ENCODE measurements around the gene NKD1. TPM values are rescaled to one million over a fixed set of nuclear protein-coding genes. Genes with fewer than 3 reads are reported as not detected.

Gene NKD1
- total and polyA plus RNA-seq, 2 donors from 2014 or later, result 1.1 to 9.9 TPM

- Histone ChIP-seq H3K9ac (ENCODE audit: low read length in 3 of 3) (no peak overlapping the region), H3K9me3 (ENCODE audit: control insufficient read depth in 2 of 3, insufficient read depth in 1 of 3, low read length in 3 of 3) (no peaks in the 10 kb centered on the region), H3K27me3 (ENCODE audit: control insufficient read depth, insufficient read depth, low read length) (no peaks in the 10 kb centered on the region), H3K4me3 (ENCODE audit: low read length in 3 of 3) (peak overlapping the region in 2 of 3 donors; percentile 21 to 30), H3K4me1 (ENCODE audit: control insufficient read depth in 2 of 3, insufficient read depth in 2 of 3, low read depth in 1 of 3, low read length in 3 of 3) (no peaks in the 10 kb centered on the region), H3K36me3 (ENCODE audit: control insufficient read depth in 2 of 3, insufficient read depth in 3 of 3, low read length in 3 of 3) (no peaks in the 10 kb centered on the region), H3K27ac (ENCODE audit: low read depth in 2 of 2, low read length in 2 of 2) (no peak overlapping the region)
- DNase-seq (no peak), FAIRE-seq (no peak)
- intact Hi-C loops (cut with DNase I), result no loop called here
- TF ChIP-seq CTCF (IDR thresholded peaks at IDR 0.05; ENCODE audit: borderline replicate concordance, extremely low read depth, insufficient read depth), result no peak
Measured at GRCh38 chr16:50549561-50549915, 1.3 kb downstream of the NKD1 start.

- FAIRE-seq (no peak), DNase-seq (no peak)
- TF ChIP-seq CTCF (IDR thresholded peaks at IDR 0.05; ENCODE audit: borderline replicate concordance, extremely low read depth, insufficient read depth), result no peak
- Histone ChIP-seq H3K4me3 (ENCODE audit: low read length in 3 of 3) (peak overlapping the region in 2 of 3 donors; percentile 21 to 30), H3K9me3 (ENCODE audit: control insufficient read depth in 2 of 3, insufficient read depth in 1 of 3, low read length in 3 of 3) (no peaks in the 10 kb centered on the region), H3K27ac (ENCODE audit: low read depth in 2 of 2, low read length in 2 of 2) (no peak overlapping the region), H3K27me3 (ENCODE audit: control insufficient read depth, insufficient read depth, low read length) (no peaks in the 10 kb centered on the region), H3K4me1 (ENCODE audit: control insufficient read depth in 2 of 3, insufficient read depth in 2 of 3, low read depth in 1 of 3, low read length in 3 of 3) (no peaks in the 10 kb centered on the region), H3K36me3 (ENCODE audit: control insufficient read depth in 2 of 3, insufficient read depth in 3 of 3, low read length in 3 of 3) (no peaks in the 10 kb centered on the region), H3K9ac (ENCODE audit: low read length in 3 of 3) (no peak overlapping the region)
- intact Hi-C loops (cut with DNase I), result no loop called here
Measured at GRCh38 chr16:50550035-50550434, 1.8 kb downstream of the NKD1 start.

- DNase-seq (peak in 3 of 5 donors; percentile 24 to 61 (median 32)), FAIRE-seq (no peak)
- Histone ChIP-seq H3K4me1 (ENCODE audit: control insufficient read depth in 2 of 3, insufficient read depth in 2 of 3, low read depth in 1 of 3, low read length in 3 of 3) (no peaks in the 10 kb centered on the region), H3K36me3 (ENCODE audit: control insufficient read depth in 2 of 3, insufficient read depth in 3 of 3, low read length in 3 of 3) (no peaks in the 10 kb centered on the region), H3K27ac (ENCODE audit: low read depth in 2 of 2, low read length in 2 of 2) (no peak overlapping the region), H3K9ac (ENCODE audit: low read length in 3 of 3) (no peak overlapping the region), H3K9me3 (ENCODE audit: control insufficient read depth in 2 of 3, insufficient read depth in 1 of 3, low read length in 3 of 3) (no peaks in the 10 kb centered on the region), H3K27me3 (ENCODE audit: control insufficient read depth, insufficient read depth, low read length) (no peaks in the 10 kb centered on the region), H3K4me3 (ENCODE audit: low read length in 3 of 3) (no peak overlapping the region)
- intact Hi-C loops (cut with DNase I), result no loop called here
- no peak for TF ChIP-seq CTCF (IDR thresholded peaks at IDR 0.05; ENCODE audit: borderline replicate concordance, extremely low read depth, insufficient read depth)
Measured at GRCh38 chr16:50550866-50551641, 2.9 kb downstream of the NKD1 start.

All from kidney (tissue), 14 donors.